Inferior parietal cortex (tissue), 1 donor: ENCODE results near the gene MEF2B.
"Not testable (repeated sequence)": the region's sequence is repeated elsewhere in the genome, so short reads cannot be mapped to it uniquely, and the experiment has no call there.

Source experiments
- DNase-seq: peaks from one replicate; pipeline ENCODE4 v3.0.0-alpha.2; 2016; ENCODE audit errors: extremely low spot score

Gene MEF2B

GRCh38 chr19:19192910-19193423 lies 22.9 kb upstream of the MEF2B start:
- DNase-seq: no peak

- DNase-seq: peak; percentile 99
These were observed 22.2 kb upstream of the MEF2B start, which contains the start of the genes BORCS8 and RFXANK for GRCh38 chr19:19192078-19192882. TSS of gene BORCS8 (minus strand) at chr19:19192152. CDS start at chr19:19192117, 35 bp downstream. TSS of gene RFXANK (plus strand) at chr19:19192258. CDS start at chr19:19193947, 1,689 bp downstream.

GRCh38 chr19:19191768-19192077 lies 21.7 kb upstream of the MEF2B start:
- DNase-seq: no peak

- DNase-seq: no peak
These were observed 16.7 kb upstream of the MEF2B start for GRCh38 chr19:19186742-19187141.

GRCh38 chr19:19185853-19186740 lies 16.0 kb upstream of the MEF2B start:
- DNase-seq: peak; percentile 13

- DNase-seq: no peak
These were observed 11.5 kb upstream of the MEF2B start for GRCh38 chr19:19181488-19181998.

- no peak for DNase-seq
These were observed 9.7 kb upstream of the MEF2B start for GRCh38 chr19:19179548-19180441.

- no peak for DNase-seq
These were observed 6.9 kb upstream of the MEF2B start for GRCh38 chr19:19176950-19177349.

GRCh38 chr19:19173243-19173642 lies 3.2 kb upstream of the MEF2B start:
- not testable (repeated sequence) for DNase-seq

- DNase-seq: no peak
These were observed 1.9 kb upstream of the MEF2B start for GRCh38 chr19:19171821-19172532.

GRCh38 chr19:19170873-19171672 lies 1.0 kb upstream of the MEF2B start:
- DNase-seq: no peak

GRCh38 chr19:19169236-19170052 lies 619 bp downstream of the MEF2B start:
- no peak for DNase-seq

- no peak for DNase-seq
These were observed 2.5 kb downstream of the MEF2B start for GRCh38 chr19:19167612-19168011.

- no peak for DNase-seq
These were observed 4.7 kb downstream of the MEF2B start for GRCh38 chr19:19165396-19165795.

GRCh38 chr19:19162495-19162894 lies 7.6 kb downstream of the MEF2B start:
- no peak for DNase-seq

GRCh38 chr19:19160461-19161035 lies 9.5 kb downstream of the MEF2B start:
- no peak for DNase-seq

- DNase-seq: no peak
These were observed 10.5 kb downstream of the MEF2B start for GRCh38 chr19:19159534-19159933.

GRCh38 chr19:19157808-19158207 lies 12.3 kb downstream of the MEF2B start:
- DNase-seq: no peak
